Testis (tissue), 2 donors: ENCODE results near the gene SPOUT1.

ENCODE experiments used
- CTCF ChIP-seq, 3 experiments: fragments of 450-650 bp in 2 of 3; fragments of 200-600 bp in 1 of 3; sonication (generic) in 1 of 3; IDR thresholded peaks; one replicate each; pipeline ENCODE4 v1.5.1; 2016 to 2019; ENCODE audit warnings: antibody characterized with exemption in 3 of 3, mild to moderate bottlenecking in 2 of 3, moderate library complexity in 1 of 3
- POLR2A ChIP-seq: fragments of 450-650 bp; IDR thresholded peaks from one replicate; pipeline ENCODE4 v1.6.1; 2017; ENCODE audit warnings: antibody characterized with exemption, mild to moderate bottlenecking, moderate library complexity

GRCh38 chr9:128786681-128787601 is 42.7 kb downstream of the SPOUT1 start, which contains the start of gene TBC1D13:
- TF ChIP-seq CTCF (IDR thresholded peaks at IDR 0.05), result no peak
- TF ChIP-seq POLR2A, result no peak
